H1 (cell line): ENCODE results near the gene P3H2. TPM values are rescaled to one million over a fixed set of nuclear protein-coding genes. Genes with fewer than 3 reads are reported as not detected.

Experiments
- CTCF ChIA-PET: fragments of 300-600 bp; sonication (Branson Sonifier 250); formaldehyde crosslinking; loops from one replicate; lab custom pipeline; 2021; ENCODE audit not compliant: partially characterized antibody; lab: Charles Lee
- POLR2A ChIA-PET: fragments of 300-600 bp; sonication (Branson Sonifier 250); formaldehyde crosslinking; loops from one replicate; lab custom pipeline; 2021; ENCODE audit warnings: inconsistent platforms; ENCODE audit not compliant: partially characterized antibody; lab: Charles Lee
- DNase-seq, 2 experiments: peaks; one replicate each; pipeline versions ENCODE4 v3.0.0 to v3.0.0-alpha.2; 2010 to 2022; ENCODE audit warnings: low spot score in 2 of 2, low read depth in 1 of 2, mixed read lengths in 1 of 2
- FAIRE-seq: peaks from 2 replicates; lab custom pipeline; 2011; peaks lifted over from hg19 to GRCh38; lab: Jason Lieb, UNC
- H2AFZ ChIP-seq: 2 replicates; pipeline ENCODE4 v1.8.1; 2012; ENCODE audit warnings: low read length, inconsistent platforms
- H2AK5ac ChIP-seq: 2 replicates; pipeline ENCODE4 v1.6.1; 2013; ENCODE audit warnings: low read depth, low read length
- H2BK120ac ChIP-seq: replicated peaks from 2 replicates; pipeline ENCODE3; 2013; ENCODE audit warnings: low read depth, low read length, inconsistent platforms
- H2BK12ac ChIP-seq: 2 replicates; pipeline ENCODE4 v1.6.1; 2013; ENCODE audit warnings: low read depth, low read length
- H2BK15ac ChIP-seq: 2 replicates; pipeline ENCODE4 v1.6.1; 2013; ENCODE audit warnings: low read length
- H2BK20ac ChIP-seq: 2 replicates; pipeline ENCODE4 v1.6.1; 2013; ENCODE audit warnings: low read length
- H2BK5ac ChIP-seq: 2 replicates; pipeline ENCODE4 v1.6.1; 2013; ENCODE audit warnings: low read depth, low read length
- H3K14ac ChIP-seq: 2 replicates; pipeline ENCODE4 v1.6.1; 2013; ENCODE audit warnings: inconsistent platforms; ENCODE audit not compliant: insufficient read length
- H3K18ac ChIP-seq: 2 replicates; pipeline ENCODE4 v1.6.1; 2013; ENCODE audit warnings: low read length; ENCODE audit errors: extremely low read depth
- H3K23ac ChIP-seq: 2 replicates; pipeline ENCODE4 v1.6.1; 2013; ENCODE audit warnings: inconsistent platforms; ENCODE audit not compliant: insufficient read length
- H3K23me2 ChIP-seq: 2 replicates; pipeline ENCODE4 v1.6.1; 2013; ENCODE audit warnings: low read depth, low read length
- H3K27ac ChIP-seq: 2 replicates; pipeline ENCODE4 v1.6.1; 2011; ENCODE audit warnings: low read depth, low read length, inconsistent platforms
- H3K27me3 ChIP-seq, 4 experiments: replicated peaks in 1 of 4; 1 replicate in 1 of 4; 2 replicates in 3 of 4; pipeline versions ENCODE4 v1.6.1 to v1.8.1; 2011 to 2013; ENCODE audit warnings: low read length in 3 of 4, mild to moderate bottlenecking in 3 of 4, inconsistent platforms in 2 of 4, mixed read lengths in 2 of 4, moderate library complexity in 1 of 4; ENCODE audit not compliant: control insufficient read depth in 3 of 4, insufficient read depth in 3 of 4; ENCODE audit errors: extremely low read depth in 1 of 4
- H3K36me3 ChIP-seq, 4 experiments: 2 replicates each; pipeline versions ENCODE4 v1.6.1 to v1.8.1; 2011 to 2013; ENCODE audit warnings: mild to moderate bottlenecking in 4 of 4, low read length in 3 of 4, moderate library complexity in 2 of 4, control low read depth in 1 of 4, inconsistent platforms in 1 of 4; ENCODE audit not compliant: insufficient read depth in 4 of 4, control insufficient read depth in 2 of 4
- H3K4ac ChIP-seq: replicated peaks from 2 replicates; pipeline ENCODE3; 2013; ENCODE audit warnings: low read length, low read depth, mixed read lengths, inconsistent platforms; ENCODE audit not compliant: insufficient read length
- H3K4me1 ChIP-seq, 4 experiments: replicated peaks in 1 of 4; 1 replicate in 1 of 4; 2 replicates in 3 of 4; pipeline versions ENCODE4 v1.6.1 to v1.8.1; 2011 to 2013; ENCODE audit warnings: low read length in 3 of 4, inconsistent platforms in 2 of 4, mixed read lengths in 1 of 4; ENCODE audit not compliant: insufficient read depth in 4 of 4, control insufficient read depth in 3 of 4
- H3K4me2 ChIP-seq, 2 experiments: 2 replicates each; pipeline versions ENCODE4 v1.6.1 to v1.8.1; 2011 to 2013; ENCODE audit warnings: low read depth in 2 of 2, low read length in 2 of 2, control low read depth in 1 of 2, inconsistent platforms in 1 of 2, mild to moderate bottlenecking in 1 of 2; ENCODE audit not compliant: insufficient read depth in 1 of 2
- H3K4me3 ChIP-seq, 4 experiments: fragments of 200-600, 300-600 bp in 1 of 4; sonication (generic), shearing (Covaris generic), sonication (Bioruptor Twin) in 1 of 4; 2 replicates each; pipeline versions ENCODE4 v1.5.1 to v1.8.1; 2011 to 2016; ENCODE audit warnings: low read length in 4 of 4, low read depth in 3 of 4, control low read depth in 2 of 4, inconsistent platforms in 2 of 4, mild to moderate bottlenecking in 2 of 4, mixed read lengths in 1 of 4, moderate library complexity in 1 of 4; ENCODE audit not compliant: insufficient read depth in 2 of 4; ENCODE audit errors: extremely low read depth in 1 of 4
- H3K56ac ChIP-seq: replicated peaks from 2 replicates; pipeline ENCODE3; 2013; ENCODE audit warnings: low read depth, mild to moderate bottlenecking, mixed read lengths, low read length, inconsistent platforms; ENCODE audit not compliant: insufficient read length
- H3K79me1 ChIP-seq: 2 replicates; pipeline ENCODE4 v1.6.1; 2013; ENCODE audit warnings: low read depth, low read length, control low read depth
- H3K79me2 ChIP-seq, 2 experiments: 2 replicates each; pipeline versions ENCODE4 v1.6.1 to v1.8.1; 2012 to 2013; ENCODE audit warnings: low read length in 2 of 2, mild to moderate bottlenecking in 2 of 2, inconsistent platforms in 1 of 2; ENCODE audit not compliant: insufficient read depth in 2 of 2, control insufficient read depth in 1 of 2
- H3K9ac ChIP-seq, 4 experiments: replicated peaks in 1 of 4; 1 replicate in 1 of 4; 2 replicates in 3 of 4; pipeline versions ENCODE4 v1.6.1 to v1.8.1; 2011 to 2013; ENCODE audit warnings: low read depth in 3 of 4, low read length in 3 of 4, control low read depth in 2 of 4, mild to moderate bottlenecking in 2 of 4, moderate library complexity in 2 of 4, inconsistent platforms in 1 of 4; ENCODE audit errors: extremely low read depth in 1 of 4
- H3K9me3 ChIP-seq, 2 experiments: 2 replicates each; pipeline versions ENCODE4 v1.6.1 to v1.8.1; 2012 to 2013; ENCODE audit warnings: mild to moderate bottlenecking in 2 of 2, moderate library complexity in 2 of 2, control low read depth in 1 of 2, inconsistent platforms in 1 of 2, low read depth in 1 of 2, low read length in 1 of 2, mixed read lengths in 1 of 2; ENCODE audit not compliant: insufficient read depth in 2 of 2
- H4K20me1 ChIP-seq, 2 experiments: replicated peaks in 1 of 2; 2 replicates each; pipeline versions ENCODE3 to v1.8.1; 2011 to 2013; ENCODE audit warnings: inconsistent platforms in 2 of 2, low read length in 2 of 2, mild to moderate bottlenecking in 1 of 2; ENCODE audit not compliant: insufficient read depth in 2 of 2, control insufficient read depth in 1 of 2
- H4K5ac ChIP-seq: 2 replicates; pipeline ENCODE4 v1.6.1; 2013; ENCODE audit warnings: low read length, low read depth, mixed read lengths, inconsistent platforms; ENCODE audit not compliant: insufficient read length
- H4K8ac ChIP-seq: 2 replicates; pipeline ENCODE4 v1.8.0; 2013; ENCODE audit warnings: mild to moderate bottlenecking, moderate library complexity, low read length, inconsistent platforms; ENCODE audit not compliant: insufficient read depth; ENCODE audit errors: extremely low read depth
- H4K91ac ChIP-seq: replicated peaks from 2 replicates; pipeline ENCODE3; 2013; ENCODE audit warnings: low read length, mixed read lengths, inconsistent platforms; ENCODE audit not compliant: insufficient read length
- CBX8 ChIP-seq: fragments of 300-800, 300-1000 bp; sonication (generic); IDR thresholded peaks from 2 replicates; pipeline ENCODE4 v1.7.1; 2016; ENCODE audit warnings: low read depth, low read length, borderline replicate concordance
- CHD1 ChIP-seq: IDR thresholded peaks from 2 replicates; pipeline ENCODE4 v1.6.1; 2012; ENCODE audit warnings: low read depth, low read length, improper control_type of control experiment
- CHD2 ChIP-seq: IDR thresholded peaks from 2 replicates; pipeline ENCODE4 v1.6.1; 2012; ENCODE audit warnings: low read length, improper control_type of control experiment
- GTF2F1 ChIP-seq: IDR thresholded peaks from 2 replicates; pipeline ENCODE4 v1.6.1; 2012; ENCODE audit warnings: low read depth, low read length, improper control_type of control experiment, borderline replicate concordance
- KDM5A ChIP-seq: fragments of 200-600 bp; IDR thresholded peaks from 2 replicates; pipeline ENCODE4 v1.7.1; 2012; ENCODE audit warnings: mild to moderate bottlenecking, low read length, inconsistent platforms, mixed read lengths
- NANOG ChIP-seq: IDR thresholded peaks from 2 replicates; pipeline ENCODE4 v1.6.1; 2011; ENCODE audit warnings: low read length, low read depth, mild to moderate bottlenecking, inconsistent platforms; ENCODE audit not compliant: insufficient read depth, poor library complexity, severe bottlenecking
- NRF1 ChIP-seq: IDR thresholded peaks from 2 replicates; pipeline ENCODE4 v1.6.1; 2011; ENCODE audit warnings: mild to moderate bottlenecking, low read depth, low read length, improper control_type of control experiment
- RFX5 ChIP-seq: IDR thresholded peaks from 2 replicates; pipeline ENCODE4 v1.6.1; 2011; ENCODE audit warnings: low read depth, low read length, improper control_type of control experiment, borderline replicate concordance
- SIRT6 ChIP-seq: IDR thresholded peaks from one replicate; pipeline ENCODE4 v1.7.1; 2012; ENCODE audit warnings: low read length, inconsistent platforms
- SP1 ChIP-seq: IDR thresholded peaks from 2 replicates; pipeline ENCODE4 v1.6.1; 2011; ENCODE audit warnings: low read depth, low read length
- YY1 ChIP-seq: IDR thresholded peaks from 2 replicates; pipeline ENCODE4 v1.6.1; 2011; ENCODE audit warnings: low read depth, mild to moderate bottlenecking, low read length
- WGBS, 2 experiments: shearing (Covaris generic) in 1 of 2; methylation state at CpG; one replicate each; pipeline versions ENCODE4 v1.1.6 to v1.1.7; 2013 to 2015; ENCODE audit warnings: low lambda C conversion rate in 2 of 2, mixed read lengths in 2 of 2, inconsistent platforms in 1 of 2, low coverage in 1 of 2, missing lambda C conversion rate in 1 of 2; ENCODE audit not compliant: insufficient replicate concordance in 2 of 2, insufficient coverage in 1 of 2, insufficient read length in 1 of 2; ENCODE audit errors: extremely low coverage in 1 of 2, missing lambda C conversion rate in 1 of 2; 5-methylcytosine and 5-hydroxymethylcytosine counted together
- polyA plus RNA-seq, 7 experiments: library from polyadenylated mRNA; depleted of rRNA in 3 of 7; stranded (reverse) in 5 of 7; unstranded in 2 of 7; fragments of >200 nt in 5 of 7; fragments of 200-250 nt in 2 of 7; gene quantifications; 1 replicate in 5 of 7; 2 replicates in 1 of 7; 4 replicates in 1 of 7; pipeline versions ENCODE4 v1.2.1 to v1.2.3, GENCODE V29; 2011 to 2013; ENCODE audit warnings: missing spikeins in 2 of 7, mixed read lengths in 2 of 7
- total RNA-seq: library from RNA; stranded (reverse); fragmentation: NEBNext Ultra II Directional; extraction: Animal tissue kit (Norgen Biotek cat#: 25700); gene quantifications from 2 replicates; pipeline ENCODE4 v1.2.1, GENCODE V29; 2021
- TF ChIP-seq, protein P1 (sequence below): IDR thresholded peaks from 2 replicates; pipeline ENCODE4 v1.6.1; 2011; ENCODE audit warnings: low read depth, mild to moderate bottlenecking, low read length; ENCODE audit not compliant: insufficient read depth

Gene P3H2
- total and polyA plus RNA-seq, 2 of the 8 experiments (the other 6 are each of a cell fraction or from before 2014, with no cell fraction given) = 40.5 to 60.4 TPM

DNA sequence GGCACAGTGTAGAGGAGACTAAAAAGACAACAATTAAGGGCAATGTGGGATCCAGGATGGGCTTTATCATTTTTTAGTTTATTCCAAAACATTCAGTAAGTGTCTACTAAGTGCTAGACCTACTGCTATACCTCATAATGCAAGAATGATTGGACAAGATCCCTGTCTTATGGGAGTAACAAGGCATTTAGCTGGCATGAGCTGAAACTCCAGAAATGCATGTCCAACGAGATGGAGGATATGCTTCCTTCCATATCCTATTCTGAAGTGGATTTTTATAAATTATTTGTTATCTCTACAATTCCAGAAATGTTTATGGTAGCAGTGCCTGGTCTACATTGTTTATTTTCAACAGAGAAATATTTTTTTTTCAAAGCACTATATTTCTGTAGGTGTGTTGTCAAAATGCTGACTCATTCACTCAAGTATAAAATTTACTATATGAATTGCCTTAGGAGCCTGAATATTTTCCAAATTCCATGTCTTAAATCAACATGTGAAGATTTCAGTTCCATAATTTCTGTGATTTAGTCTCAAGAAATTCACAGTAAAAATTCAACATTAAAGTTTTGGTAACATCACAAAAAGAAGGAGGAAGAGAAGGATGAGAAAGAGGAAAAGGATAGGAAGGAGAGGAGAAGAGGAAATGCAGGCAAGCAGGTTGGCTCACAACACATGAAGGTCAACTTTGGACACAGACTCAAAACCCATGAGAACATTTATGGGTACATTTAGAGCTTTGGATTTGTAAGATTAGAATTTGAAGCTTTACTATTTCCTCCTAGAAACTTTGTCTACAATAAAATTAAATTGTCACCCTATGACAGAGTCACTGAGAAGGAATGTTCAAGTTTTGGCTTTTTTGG lies 88.6 kb downstream of the P3H2 start:
- POLR2A ChIA-PET = interaction anchor here (0.8 to 0.9 kb wide), 2 partner anchors 13 to 19 kb away, joined by 3 read pairs; no protein-coding TSS in a partner anchor
- H3K79me1 ChIP-seq = no peaks in the 10 kb centered on the region
- H3K4me2 ChIP-seq = no peak overlapping the region
- no peak overlapping the region for H3K4ac ChIP-seq
- H3K23me2 ChIP-seq = no peaks in the 10 kb centered on the region
- H4K8ac ChIP-seq = no peak overlapping the region
- no peak overlapping the region for H3K14ac ChIP-seq
- no peaks in the 10 kb centered on the region for H3K27me3 ChIP-seq
- H4K5ac ChIP-seq = no peak overlapping the region
- no peak overlapping the region for H3K4me3 ChIP-seq
- H2BK120ac ChIP-seq = no peak overlapping the region
- H2BK20ac ChIP-seq = no peak overlapping the region
- CTCF ChIA-PET = interaction anchor here (0.5 to 3.6 kb wide), 30 partner anchors 11 to 741 kb away, joined by 3 to 27 read pairs (median 4); partner anchors contain the start of gene P3H2
- FAIRE-seq = no peak
- H3K56ac ChIP-seq = no peak overlapping the region
- no peak overlapping the region for H3K9ac ChIP-seq
- no peaks in the 10 kb centered on the region for H3K9me3 ChIP-seq
- no peak overlapping the region for H4K91ac ChIP-seq
- WGBS, 2 experiments = 92% methylated on average over 1 of the region's 1 CpG; no CpG with 5 or more reads in 1 of the 2 experiments
- H2AK5ac ChIP-seq = no peak overlapping the region
- H3K79me2 ChIP-seq = peaks cover 0 to 33% of the 10 kb centered on the region in 2 experiments; a peak in 2 of 4 replicates
- no peak overlapping the region for H2BK12ac ChIP-seq
- no peak overlapping the region for H2BK15ac ChIP-seq
- H2AFZ ChIP-seq = no peak overlapping the region
- H3K27ac ChIP-seq = no peak overlapping the region
- H4K20me1 ChIP-seq = no peaks in the 10 kb centered on the region
- no peak overlapping the region for H2BK5ac ChIP-seq
- no peaks in the 10 kb centered on the region for H3K36me3 ChIP-seq
- no peak overlapping the region; the same call in 1 of the 2 replicates for H3K18ac ChIP-seq
- no peak for DNase-seq
- no peaks in the 10 kb centered on the region; a peak in 2 of 7 replicates for H3K4me1 ChIP-seq
- H3K23ac ChIP-seq = no peak overlapping the region
- TF ChIP-seq, protein P1, sequence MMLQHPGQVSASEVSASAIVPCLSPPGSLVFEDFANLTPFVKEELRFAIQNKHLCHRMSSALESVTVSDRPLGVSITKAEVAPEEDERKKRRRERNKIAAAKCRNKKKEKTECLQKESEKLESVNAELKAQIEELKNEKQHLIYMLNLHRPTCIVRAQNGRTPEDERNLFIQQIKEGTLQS = no peak
- no peak for TF ChIP-seq SIRT6
- TF ChIP-seq NANOG = no peak
- no peak for TF ChIP-seq CHD1
- no peak for TF ChIP-seq CBX8
- TF ChIP-seq NRF1 = no peak
- TF ChIP-seq CHD2 = no peak
- TF ChIP-seq SP1 = no peak
- no peak for TF ChIP-seq GTF2F1
- no peak for TF ChIP-seq RFX5
- TF ChIP-seq KDM5A = no peak
- no peak for TF ChIP-seq YY1
